Activated T-cell treated with anti-CD3 and anti-CD28 coated beads, Interleukin-2, amount 50 U/mL, for 4 hours (primary cell): ENCODE data around the gene CD69. TPM values are rescaled to one million over a fixed set of nuclear protein-coding genes. Genes with fewer than 3 reads are reported as not detected.

Experiments
- ATAC-seq, 2 donors: fragments of 200-7000 bp; cut with Tn5 transposase; one replicate each; pipeline ENCODE4 v1.10.0; 2021
- DNase-seq: peaks from one replicate; pipeline ENCODE4 v3.0.0-alpha.2; 2020
- H3K27me3 Mint-ChIP-seq: one replicate; pipeline ENCODE4 v1.8.0; 2021; ENCODE audit warnings: low read depth, mixed read lengths
- H3K36me3 Mint-ChIP-seq: one replicate; pipeline ENCODE4 v1.8.0; 2022; ENCODE audit warnings: mixed read lengths; ENCODE audit not compliant: insufficient read depth
- H3K4me1 Mint-ChIP-seq: one replicate; pipeline ENCODE4 v1.8.0; 2021; ENCODE audit warnings: low read depth, mixed read lengths
- H3K4me3 Mint-ChIP-seq: one replicate; pipeline ENCODE4 v1.8.0; 2021; ENCODE audit warnings: mild to moderate bottlenecking, moderate library complexity, mixed read lengths
- H3K9me3 Mint-ChIP-seq: one replicate; pipeline ENCODE4 v1.8.0; 2021; ENCODE audit warnings: mixed read lengths
- total RNA-seq, 3 donors: library from RNA; stranded (reverse); gene quantifications; one replicate each; pipeline ENCODE4 v1.2.1, GENCODE V29; 2021

The CD69 gene
- total RNA-seq = 100 to 1,000 TPM; 253 to 322 (median 318) TPM

- no peaks in the 10 kb centered on the region for H3K27me3 Mint-ChIP-seq
- peaks cover 37% of the 10 kb centered on the region for H3K36me3 Mint-ChIP-seq
- ATAC-seq (peak; percentile 55 to 63), DNase-seq (peak; percentile 78)
- peaks cover 5% of the 10 kb centered on the region for H3K9me3 Mint-ChIP-seq
- H3K4me1 Mint-ChIP-seq = peaks cover 51% of the 10 kb centered on the region
- peak within 1 kb of the TSS; percentile 97 for H3K4me3 Mint-ChIP-seq
These were observed at the start of gene CD69 for GRCh38 chr12:9760699-9761418. CD69 (minus strand) TSS chr12:9760901; CDS start chr12:9760820, 81 bp downstream.

- ATAC-seq (no peak), DNase-seq (no peak)
- H3K9me3 Mint-ChIP-seq = no peaks in the 10 kb centered on the region
- H3K36me3 Mint-ChIP-seq = no peaks in the 10 kb centered on the region
- peaks cover 3% of the 10 kb centered on the region for H3K27me3 Mint-ChIP-seq
- peaks cover 6% of the 10 kb centered on the region for H3K4me1 Mint-ChIP-seq
- H3K4me3 Mint-ChIP-seq = no peak overlapping the region
These were observed 49.2 kb upstream of the CD69 start for GRCh38 chr12:9809866-9810265.

- Mint-ChIP-seq H3K36me3 (no peaks in the 10 kb centered on the region), H3K9me3 (no peaks in the 10 kb centered on the region), H3K4me3 (no peak overlapping the region), H3K4me1 (peaks cover 6% of the 10 kb centered on the region), H3K27me3 (peaks cover 3% of the 10 kb centered on the region)
- ATAC-seq (no peak), DNase-seq (no peak)
These were observed 48.6 kb upstream of the CD69 start for GRCh38 chr12:9809338-9809737.

GRCh38 chr12:9808504-9808903 is 47.8 kb upstream of the CD69 start:
- H3K4me1 Mint-ChIP-seq = peaks cover 1% of the 10 kb centered on the region
- no peak overlapping the region for H3K4me3 Mint-ChIP-seq
- ATAC-seq (peak in 1 of 2 donors; percentile 43), DNase-seq (no peak)
- peaks cover 3% of the 10 kb centered on the region for H3K27me3 Mint-ChIP-seq
- H3K36me3 Mint-ChIP-seq = no peaks in the 10 kb centered on the region
- H3K9me3 Mint-ChIP-seq = no peaks in the 10 kb centered on the region

- DNase-seq (no peak), ATAC-seq (no peak)
- Mint-ChIP-seq H3K27me3 (peaks cover 1% of the 10 kb centered on the region), H3K4me3 (no peak overlapping the region), H3K4me1 (no peaks in the 10 kb centered on the region), H3K36me3 (no peaks in the 10 kb centered on the region), H3K9me3 (no peaks in the 10 kb centered on the region)
These were observed 46.0 kb upstream of the CD69 start for GRCh38 chr12:9806714-9807113.

- H3K4me3 Mint-ChIP-seq = no peak overlapping the region
- H3K36me3 Mint-ChIP-seq = no peaks in the 10 kb centered on the region
- peaks cover 1% of the 10 kb centered on the region for H3K27me3 Mint-ChIP-seq
- H3K9me3 Mint-ChIP-seq = no peaks in the 10 kb centered on the region
- DNase-seq (no peak), ATAC-seq (no peak)
- no peaks in the 10 kb centered on the region for H3K4me1 Mint-ChIP-seq
These were observed 45.2 kb upstream of the CD69 start for GRCh38 chr12:9805883-9806282.

- no peaks in the 10 kb centered on the region for H3K36me3 Mint-ChIP-seq
- no peak for DNase-seq
- H3K9me3 Mint-ChIP-seq = no peaks in the 10 kb centered on the region
- no peak for ATAC-seq
- H3K27me3 Mint-ChIP-seq = no peaks in the 10 kb centered on the region
- peaks cover 27% of the 10 kb centered on the region for H3K4me1 Mint-ChIP-seq
- H3K4me3 Mint-ChIP-seq = no peak overlapping the region
These were observed 39.3 kb upstream of the CD69 start for GRCh38 chr12:9799961-9800360.

- peak overlapping the region; percentile 76 for H3K4me3 Mint-ChIP-seq
- peaks cover 43% of the 10 kb centered on the region for H3K4me1 Mint-ChIP-seq
- no peaks in the 10 kb centered on the region for H3K36me3 Mint-ChIP-seq
- no peaks in the 10 kb centered on the region for H3K9me3 Mint-ChIP-seq
- no peaks in the 10 kb centered on the region for H3K27me3 Mint-ChIP-seq
- peak; percentile 64 to 75 for ATAC-seq
- peak; percentile 58 for DNase-seq
These were observed 37.3 kb upstream of the CD69 start for GRCh38 chr12:9797722-9798619.

GRCh38 chr12:9796971-9797370 is 36.3 kb upstream of the CD69 start:
- H3K9me3 Mint-ChIP-seq = no peaks in the 10 kb centered on the region
- ATAC-seq = no peak

GRCh38 chr12:9796346-9796745 is 35.6 kb upstream of the CD69 start:
- Mint-ChIP-seq H3K27me3 (no peaks in the 10 kb centered on the region), H3K4me1 (peaks cover 58% of the 10 kb centered on the region), H3K36me3 (no peaks in the 10 kb centered on the region), H3K4me3 (peak overlapping the region; percentile 76), H3K9me3 (no peaks in the 10 kb centered on the region)
- DNase-seq = no peak
- peak; percentile 43 to 57 for ATAC-seq

More at GRCh38 chr12:9796971-9797370, 36.3 kb upstream of the CD69 start:
- Mint-ChIP-seq H3K27me3 (no peaks in the 10 kb centered on the region), H3K4me3 (peak overlapping the region; percentile 76), H3K36me3 (no peaks in the 10 kb centered on the region), H3K4me1 (peaks cover 52% of the 10 kb centered on the region)
- DNase-seq = no peak

GRCh38 chr12:9795945-9796344 is 35.2 kb upstream of the CD69 start:
- H3K36me3 Mint-ChIP-seq = no peaks in the 10 kb centered on the region
- H3K4me3 Mint-ChIP-seq = peak overlapping the region; percentile 76
- no peaks in the 10 kb centered on the region for H3K27me3 Mint-ChIP-seq
- no peak for DNase-seq
- no peak for ATAC-seq
- H3K9me3 Mint-ChIP-seq = no peaks in the 10 kb centered on the region
- H3K4me1 Mint-ChIP-seq = peaks cover 62% of the 10 kb centered on the region

GRCh38 chr12:9794484-9795093 is 33.9 kb upstream of the CD69 start:
- H3K27me3 Mint-ChIP-seq = no peaks in the 10 kb centered on the region
- no peaks in the 10 kb centered on the region for H3K36me3 Mint-ChIP-seq
- peaks cover 66% of the 10 kb centered on the region for H3K4me1 Mint-ChIP-seq
- ATAC-seq = peak; percentile 64 to 70
- no peak for DNase-seq
- H3K4me3 Mint-ChIP-seq = peak overlapping the region; percentile 76
- H3K9me3 Mint-ChIP-seq = peaks cover 4% of the 10 kb centered on the region

- Mint-ChIP-seq H3K4me1 (peaks cover 67% of the 10 kb centered on the region), H3K27me3 (no peaks in the 10 kb centered on the region), H3K36me3 (no peaks in the 10 kb centered on the region), H3K9me3 (peaks cover 4% of the 10 kb centered on the region), H3K4me3 (peak overlapping the region; percentile 76)
- no peak for ATAC-seq
- no peak for DNase-seq
These were observed 33.2 kb upstream of the CD69 start for GRCh38 chr12:9793779-9794395.
